Loucy (cell line): Measurements from ENCODE around the gene ALPI.

ENCODE experiments used
- H2AFZ ChIP-seq: fragments of 200-600 bp; sonication (generic); 2 replicates; pipeline ENCODE4 v1.6.0; 2016; ENCODE audit warnings: antibody characterized with exemption, mild to moderate bottlenecking, low read length, moderate library complexity
- H3F3A ChIP-seq: fragments of 200-600 bp; 2 replicates; pipeline ENCODE4 v1.6.0; 2016; ENCODE audit warnings: antibody characterized with exemption, low read depth, mild to moderate bottlenecking
- H3K27me3 ChIP-seq: fragments of 200-600 bp; sonication (generic); 2 replicates; pipeline ENCODE4 v1.6.1; 2014; ENCODE audit warnings: low read length, mild to moderate bottlenecking; ENCODE audit not compliant: insufficient read depth, poor library complexity, severe bottlenecking
- H3K36me3 ChIP-seq: fragments of 200-600 bp; sonication (generic); 2 replicates; pipeline ENCODE4 v1.6.1; 2016; ENCODE audit warnings: low read length; ENCODE audit not compliant: insufficient read depth
- H3K4me1 ChIP-seq: fragments of 200-600 bp; sonication (generic); 2 replicates; pipeline ENCODE4 v1.5.1; 2014; ENCODE audit warnings: low read length, mild to moderate bottlenecking; ENCODE audit not compliant: insufficient read depth, poor library complexity, severe bottlenecking
- H3K4me2 ChIP-seq: fragments of 200-600 bp; sonication (generic); 2 replicates; pipeline ENCODE4 v1.6.0; 2014; ENCODE audit warnings: antibody characterized with exemption, low read length, low read depth, mild to moderate bottlenecking; ENCODE audit not compliant: poor library complexity, severe bottlenecking
- H3K4me3 ChIP-seq: fragments of 200-600 bp; sonication (generic); 2 replicates; pipeline ENCODE4 v1.5.1; 2014; ENCODE audit warnings: low read length, mild to moderate bottlenecking, mixed read lengths; ENCODE audit not compliant: poor library complexity, severe bottlenecking
- H3K79me2 ChIP-seq: fragments of 200-600 bp; sonication (generic); 2 replicates; pipeline ENCODE4 v1.6.1; 2014; ENCODE audit warnings: low read length; ENCODE audit not compliant: insufficient read depth
- H3K9ac ChIP-seq: fragments of 200-600 bp; sonication (generic); 2 replicates; pipeline ENCODE4 v1.6.0; 2014; ENCODE audit warnings: mild to moderate bottlenecking, low read depth, low read length, moderate library complexity; ENCODE audit not compliant: poor library complexity, severe bottlenecking
- H3K9me2 ChIP-seq: fragments of 200-600 bp; sonication (generic); replicated peaks from 2 replicates; pipeline ENCODE4 v1.6.1; 2016; ENCODE audit warnings: low read depth, low read length, mixed read lengths
- H3K9me3 ChIP-seq: fragments of 200-600 bp; sonication (generic); 2 replicates; pipeline ENCODE4 v1.6.1; 2014; ENCODE audit warnings: mild to moderate bottlenecking, antibody characterized with exemption, low read length, low read depth; ENCODE audit not compliant: insufficient read depth
- H4K20me1 ChIP-seq: fragments of 200-600 bp; sonication (generic); 2 replicates; pipeline ENCODE4 v1.6.0; 2014; ENCODE audit warnings: antibody characterized with exemption, low read length, mild to moderate bottlenecking; ENCODE audit not compliant: insufficient read depth, poor library complexity, severe bottlenecking
- EZH2phosphoT487 ChIP-seq: fragments of 200-600 bp; IDR thresholded peaks from 2 replicates; pipeline ENCODE4 v1.6.1; 2018; ENCODE audit warnings: antibody characterized with exemption, mild to moderate bottlenecking, moderate library complexity, borderline replicate concordance
- TF ChIP-seq, protein P1 (sequence below): fragments of 200-600 bp; sonication (generic); conservative IDR thresholded peaks from 2 replicates; pipeline ENCODE4 v1.5.1; 2014; ENCODE audit warnings: mild to moderate bottlenecking, antibody characterized with exemption, low read length

Gene ALPI

DNA sequence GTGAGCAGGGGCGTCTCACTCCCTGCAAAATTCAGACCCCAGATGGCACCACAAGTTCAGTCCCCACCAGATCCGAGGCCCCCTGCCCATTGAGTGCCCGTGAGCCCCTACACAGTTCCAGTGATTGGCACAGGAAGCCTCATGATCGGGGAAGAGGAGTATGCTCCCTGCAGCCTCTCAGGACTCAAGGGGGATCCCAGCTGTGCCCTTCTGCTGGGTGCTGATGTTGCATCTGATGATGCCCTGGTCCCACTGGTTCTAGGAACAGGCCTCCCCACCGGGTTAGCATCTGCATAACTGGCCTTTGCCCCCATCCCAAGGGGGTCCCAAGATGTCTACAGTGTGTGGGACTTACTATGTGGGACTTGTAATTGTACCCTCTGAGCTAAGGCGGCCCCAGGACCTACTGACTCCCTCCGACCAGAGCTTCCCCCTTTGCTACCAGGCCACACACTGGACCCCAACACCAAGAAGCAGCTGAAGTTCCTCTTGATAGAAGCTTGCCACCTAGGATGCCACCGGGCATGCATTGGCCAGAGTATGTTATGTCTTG lies 40.7 kb upstream of the ALPI start:
- TF ChIP-seq, protein P1, sequence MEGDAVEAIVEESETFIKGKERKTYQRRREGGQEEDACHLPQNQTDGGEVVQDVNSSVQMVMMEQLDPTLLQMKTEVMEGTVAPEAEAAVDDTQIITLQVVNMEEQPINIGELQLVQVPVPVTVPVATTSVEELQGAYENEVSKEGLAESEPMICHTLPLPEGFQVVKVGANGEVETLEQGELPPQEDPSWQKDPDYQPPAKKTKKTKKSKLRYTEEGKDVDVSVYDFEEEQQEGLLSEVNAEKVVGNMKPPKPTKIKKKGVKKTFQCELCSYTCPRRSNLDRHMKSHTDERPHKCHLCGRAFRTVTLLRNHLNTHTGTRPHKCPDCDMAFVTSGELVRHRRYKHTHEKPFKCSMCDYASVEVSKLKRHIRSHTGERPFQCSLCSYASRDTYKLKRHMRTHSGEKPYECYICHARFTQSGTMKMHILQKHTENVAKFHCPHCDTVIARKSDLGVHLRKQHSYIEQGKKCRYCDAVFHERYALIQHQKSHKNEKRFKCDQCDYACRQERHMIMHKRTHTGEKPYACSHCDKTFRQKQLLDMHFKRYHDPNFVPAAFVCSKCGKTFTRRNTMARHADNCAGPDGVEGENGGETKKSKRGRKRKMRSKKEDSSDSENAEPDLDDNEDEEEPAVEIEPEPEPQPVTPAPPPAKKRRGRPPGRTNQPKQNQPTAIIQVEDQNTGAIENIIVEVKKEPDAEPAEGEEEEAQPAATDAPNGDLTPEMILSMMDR = no peak
- TF ChIP-seq EZH2phosphoT487 = no peak
- Histone ChIP-seq H3K4me1 (no peaks in the 10 kb centered on the region), H3K27me3 (no peaks in the 10 kb centered on the region), H3K4me3 (no peak overlapping the region), H3K9ac (no peak overlapping the region), H3K79me2 (no peaks in the 10 kb centered on the region), H4K20me1 (no peaks in the 10 kb centered on the region), H3K9me3 (no peaks in the 10 kb centered on the region), H3K36me3 (no peaks in the 10 kb centered on the region), H3K9me2 (no peaks in the 10 kb centered on the region), H3K4me2 (no peak overlapping the region), H3F3A (no peaks in the 10 kb centered on the region), H2AFZ (no peak overlapping the region)

DNA sequence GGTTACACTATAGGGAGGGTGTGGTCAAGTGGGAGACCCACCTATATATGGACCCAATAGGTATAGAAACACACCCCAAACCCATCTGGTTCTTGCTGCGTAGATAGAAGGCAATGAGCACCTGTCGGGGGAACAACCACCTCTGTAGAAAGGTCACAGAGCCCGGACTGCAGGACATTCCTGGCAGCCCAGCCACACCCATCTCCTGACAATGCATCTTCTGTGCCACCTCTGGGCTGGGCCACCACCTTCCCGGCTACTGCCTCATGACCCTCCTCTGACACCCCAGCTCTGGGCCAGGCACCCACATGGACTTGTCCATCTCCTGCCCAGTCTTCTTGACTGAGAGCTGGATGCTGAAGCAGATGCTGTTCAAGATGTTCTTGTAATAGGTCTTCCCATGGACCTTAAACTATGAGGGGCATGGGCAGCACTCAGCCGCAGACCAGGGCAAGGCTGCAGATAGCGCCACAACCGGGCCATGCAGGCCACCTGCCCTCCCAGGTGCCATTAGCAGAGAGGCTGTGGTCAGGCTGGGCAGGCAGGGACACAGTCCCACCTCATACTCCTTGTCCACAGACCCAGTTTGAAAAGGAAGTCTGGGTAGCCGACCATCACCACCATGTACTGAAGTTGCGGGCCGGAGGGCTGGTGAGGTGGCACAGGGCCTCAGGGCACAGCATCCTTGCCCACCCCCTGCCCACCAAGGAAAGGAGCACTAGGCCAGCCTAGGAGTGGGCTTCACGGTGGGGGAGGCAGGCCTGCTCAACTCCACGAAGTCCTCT lies 40.0 kb upstream of the ALPI start:
- Histone ChIP-seq H4K20me1 (no peaks in the 10 kb centered on the region), H3K4me3 (no peak overlapping the region), H3K27me3 (no peaks in the 10 kb centered on the region), H3F3A (no peaks in the 10 kb centered on the region), H2AFZ (no peak overlapping the region), H3K79me2 (no peaks in the 10 kb centered on the region), H3K9ac (no peak overlapping the region), H3K9me2 (no peaks in the 10 kb centered on the region), H3K9me3 (no peaks in the 10 kb centered on the region), H3K4me2 (no peak overlapping the region), H3K36me3 (no peaks in the 10 kb centered on the region), H3K4me1 (no peaks in the 10 kb centered on the region)
- TF ChIP-seq, protein P1 = no peak
- no peak for TF ChIP-seq EZH2phosphoT487

DNA sequence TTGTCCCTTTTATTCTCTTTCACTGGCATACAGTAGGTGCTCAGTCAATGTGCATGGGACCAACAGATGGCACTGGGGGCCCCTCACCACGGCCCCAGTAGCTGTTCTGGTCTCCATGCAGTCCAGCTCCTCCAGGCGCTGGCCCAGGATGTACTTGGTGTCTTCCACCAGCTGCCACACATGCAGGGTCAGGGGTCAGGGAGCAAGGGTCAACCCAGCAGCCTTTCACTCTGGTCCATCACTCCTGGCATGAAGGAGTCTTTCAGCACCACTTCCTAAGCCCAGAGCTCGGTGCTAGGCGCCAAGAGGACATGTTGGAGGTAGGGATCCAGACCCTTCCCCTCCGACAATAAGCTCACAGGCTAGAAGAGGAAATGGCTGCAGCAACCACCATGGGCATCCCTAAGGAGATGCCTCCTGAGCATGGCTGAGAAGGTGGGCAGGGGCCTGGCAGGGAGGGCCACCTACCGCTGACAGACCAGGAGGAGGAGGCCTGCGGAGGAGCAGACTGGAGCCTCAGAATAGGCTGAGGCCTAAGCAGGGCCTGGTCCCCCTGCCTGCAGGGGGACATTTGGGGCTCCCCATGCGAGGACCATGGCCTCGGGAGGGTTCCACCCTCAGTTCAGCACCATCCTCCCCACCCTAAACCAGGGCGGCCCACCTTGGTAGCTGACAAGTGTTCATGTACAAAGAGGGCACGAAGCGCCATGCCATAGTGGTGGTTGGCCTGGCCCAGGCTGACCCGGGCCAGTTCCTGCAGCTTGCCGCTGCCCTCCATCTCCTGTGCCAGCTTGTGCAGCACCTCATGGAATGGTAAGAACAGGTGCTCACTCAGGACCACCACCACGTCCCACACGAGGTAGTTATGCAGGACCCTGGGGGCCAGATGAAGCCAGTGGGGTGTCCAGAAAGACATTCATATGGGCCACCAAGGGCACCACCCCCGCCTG lies 39.2 kb upstream of the ALPI start:
- H3K79me2 ChIP-seq = no peaks in the 10 kb centered on the region
- TF ChIP-seq, protein P1 = no peak
- no peak for TF ChIP-seq EZH2phosphoT487
- H3K36me3 ChIP-seq = no peaks in the 10 kb centered on the region
- no peak overlapping the region for H3K9ac ChIP-seq
- no peaks in the 10 kb centered on the region for H3F3A ChIP-seq
- no peaks in the 10 kb centered on the region for H3K9me2 ChIP-seq
- no peak overlapping the region for H2AFZ ChIP-seq
- H3K9me3 ChIP-seq = no peaks in the 10 kb centered on the region; the same call in 1 of the 2 replicates
- no peaks in the 10 kb centered on the region for H4K20me1 ChIP-seq
- no peaks in the 10 kb centered on the region for H3K4me1 ChIP-seq
- no peak overlapping the region for H3K4me3 ChIP-seq
- H3K4me2 ChIP-seq = no peak overlapping the region
- no peaks in the 10 kb centered on the region for H3K27me3 ChIP-seq
